Stimulated activated CD4-positive, alpha-beta T cell treated with anti-CD3 and anti-CD28 coated beads, Interleukin-1b, Interleukin-23, amount 100 ng/mL, for 48 hours (primary cell): ENCODE measurements around the gene OR9Q1.
"Not testable (repeated sequence)": the region's sequence is repeated elsewhere in the genome, so short reads cannot be mapped to it uniquely, and the experiment has no call there.

ENCODE experiments used
- DNase-seq: peaks from one replicate; pipeline ENCODE4 v3.0.0-alpha.2; 2020

Gene OR9Q1

DNA sequence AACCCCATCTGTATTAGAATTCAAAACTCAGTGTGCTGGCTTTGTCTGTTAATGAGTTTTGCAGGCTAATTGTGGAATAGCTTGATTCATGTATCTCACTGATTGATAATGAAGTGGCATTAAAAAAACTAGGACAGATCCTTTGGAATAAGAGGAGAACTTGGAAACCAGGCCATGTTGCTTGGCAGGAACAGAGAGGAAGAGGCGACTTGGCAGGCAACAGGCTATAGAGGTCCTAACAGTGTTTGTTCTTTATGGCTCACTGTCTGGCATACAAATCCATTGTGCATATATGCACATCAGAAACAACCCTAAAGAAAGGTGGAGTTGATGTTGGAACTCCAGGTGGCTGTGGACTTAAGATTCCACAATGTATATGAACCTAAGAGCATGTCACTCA lies 119.1 kb downstream of the OR9Q1 start:
- DNase-seq, result no peak

DNA sequence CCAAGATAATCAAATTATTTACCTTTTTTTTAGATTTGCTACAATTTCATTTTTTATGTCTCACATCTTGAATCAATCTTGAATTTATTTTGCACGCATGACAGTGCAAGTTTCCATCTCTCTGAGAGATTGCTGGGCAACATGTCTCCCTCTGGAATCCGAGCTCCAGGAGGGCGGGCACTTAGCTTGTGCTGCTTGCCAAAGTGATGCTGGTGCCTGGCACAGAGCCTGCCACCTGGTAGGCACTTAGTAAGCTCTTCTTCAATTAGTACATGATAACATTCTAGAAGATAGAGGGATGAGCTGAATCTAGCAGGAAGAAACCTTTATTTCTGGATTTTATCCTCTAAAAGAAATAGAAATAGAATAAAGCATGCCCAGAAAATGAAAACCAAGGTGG lies 129.1 kb downstream of the OR9Q1 start:
- DNase-seq, result no peak

DNA sequence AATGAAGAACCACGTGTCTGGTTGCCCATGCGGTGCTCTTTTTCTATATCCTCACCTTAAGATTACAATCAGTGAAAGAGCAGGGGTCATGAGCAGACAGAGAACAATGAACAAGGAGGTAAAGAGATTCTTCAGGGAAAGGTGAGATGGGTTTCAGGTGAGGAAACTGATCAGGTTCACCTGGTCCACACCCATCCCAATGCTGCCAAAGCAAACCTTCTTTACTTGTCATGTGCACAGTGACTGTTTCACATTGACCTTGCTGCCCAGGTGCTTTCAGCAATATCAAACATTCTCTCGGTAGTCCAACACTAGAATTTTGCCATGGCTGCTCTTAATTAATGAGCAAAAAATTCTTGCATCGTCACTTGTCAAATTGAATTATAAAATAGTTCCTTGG lies 140.7 kb downstream of the OR9Q1 start:
- DNase-seq, result no peak

DNA sequence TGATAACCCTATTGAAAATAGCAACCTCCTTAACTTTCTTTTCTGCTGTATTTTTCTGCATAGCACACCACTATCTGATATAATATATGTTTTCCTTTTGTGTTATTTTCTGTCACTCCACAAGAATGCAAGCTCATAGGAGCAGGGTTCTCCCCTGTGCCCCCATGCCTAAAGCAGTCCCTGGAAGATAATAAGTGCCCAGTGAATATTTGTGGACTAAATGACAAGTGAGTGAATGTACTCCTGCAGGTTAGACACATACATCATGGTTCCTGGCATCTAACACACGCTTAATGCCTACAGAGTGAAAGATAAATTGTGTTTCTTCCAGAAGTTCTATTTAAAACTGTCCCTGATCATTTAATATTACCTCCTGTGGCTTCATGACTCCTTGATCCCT lies 141.3 kb downstream of the OR9Q1 start:
- no peak for DNase-seq

DNA sequence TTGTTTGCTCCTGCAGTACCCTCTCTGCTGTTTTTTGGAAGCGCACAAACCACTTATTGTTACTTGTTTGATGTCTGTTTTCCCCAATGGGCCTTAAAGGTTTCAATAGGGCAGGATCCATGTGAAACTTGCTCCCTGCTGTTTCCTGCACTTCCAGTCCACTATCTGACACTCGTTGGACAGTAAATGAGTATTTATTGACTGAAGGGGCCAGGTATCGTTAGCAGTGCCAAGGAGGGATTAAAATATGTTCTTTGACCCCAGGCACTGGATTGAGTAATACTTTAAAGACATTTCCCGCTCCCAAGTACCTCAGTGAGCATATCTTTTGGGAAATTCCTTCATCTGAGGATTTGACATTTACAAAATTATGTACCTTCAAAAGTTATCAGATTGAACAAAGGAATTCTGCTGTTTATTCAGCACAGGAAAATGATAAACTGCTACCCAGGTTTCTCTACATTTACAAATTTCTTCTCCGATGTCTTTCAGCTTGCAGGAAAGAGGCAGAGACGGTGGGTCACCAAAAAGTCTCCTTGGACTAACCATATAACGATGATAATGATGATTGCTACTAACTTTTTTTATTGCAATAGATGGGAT lies 141.9 kb downstream of the OR9Q1 start:
- DNase-seq, result no peak

DNA sequence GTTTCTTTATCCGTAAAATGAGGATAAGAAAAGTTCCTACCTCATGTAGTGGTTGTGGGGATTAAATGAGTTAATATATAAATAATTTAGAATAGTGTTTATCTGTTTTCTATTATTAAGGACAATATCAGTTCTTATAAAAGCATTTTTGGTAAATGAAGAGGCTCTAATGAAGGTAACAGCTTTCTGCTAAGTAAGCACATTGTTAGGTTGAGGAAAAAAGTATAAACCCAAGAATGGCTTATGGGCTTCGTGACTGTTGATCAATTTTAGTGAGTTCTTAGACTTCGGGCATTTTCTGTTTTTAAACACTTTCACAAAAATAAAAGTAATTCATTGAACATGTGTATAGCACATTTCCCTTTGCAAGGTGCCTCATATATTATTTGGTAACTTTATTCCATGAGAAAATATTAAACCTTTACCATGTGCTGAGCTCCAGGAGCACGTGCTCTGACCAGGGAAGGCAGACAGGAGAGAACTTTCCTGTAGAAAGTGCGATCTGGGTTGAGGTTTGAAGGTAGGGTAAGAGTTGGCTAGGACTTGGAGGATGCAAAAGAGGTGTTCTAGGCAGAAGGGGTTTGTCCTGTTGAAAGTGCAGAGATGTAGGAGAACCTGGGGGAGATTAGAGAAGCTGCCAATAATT lies 153.9 kb downstream of the OR9Q1 start:
- DNase-seq, result no peak

DNA sequence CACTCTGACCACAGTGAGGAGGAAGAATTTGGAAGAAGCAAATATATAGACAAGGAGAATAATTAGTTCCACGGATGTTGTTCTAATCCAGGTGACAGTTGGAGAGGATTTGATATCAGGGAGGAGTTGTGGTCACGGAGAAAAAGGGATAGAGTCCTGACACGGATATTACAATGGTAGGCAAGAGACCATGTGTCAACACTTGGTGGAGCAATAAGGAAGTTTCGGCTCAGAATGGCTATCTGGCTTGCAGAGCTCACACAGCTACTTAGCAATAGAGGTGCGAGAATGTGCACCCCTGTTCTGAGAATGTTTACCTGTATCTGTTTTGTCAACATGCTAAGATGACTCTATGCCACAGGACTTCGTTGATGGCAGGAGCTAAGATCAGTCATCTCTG lies 154.8 kb downstream of the OR9Q1 start:
- DNase-seq, result no peak

DNA sequence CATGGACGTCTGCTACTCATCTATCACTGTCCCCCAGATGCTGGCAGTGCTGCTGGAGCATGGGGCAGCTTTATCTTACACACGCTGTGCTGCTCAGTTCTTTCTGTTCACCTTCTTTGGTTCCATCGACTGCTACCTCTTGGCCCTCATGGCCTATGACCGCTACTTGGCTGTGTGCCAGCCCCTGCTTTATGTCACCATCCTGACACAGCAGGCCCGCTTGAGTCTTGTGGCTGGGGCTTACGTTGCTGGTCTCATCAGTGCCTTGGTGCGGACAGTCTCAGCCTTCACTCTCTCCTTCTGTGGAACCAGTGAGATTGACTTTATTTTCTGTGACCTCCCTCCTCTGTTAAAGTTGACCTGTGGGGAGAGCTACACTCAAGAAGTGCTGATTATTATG lies 156.0 kb downstream of the OR9Q1 start:
- no peak for DNase-seq

DNA sequence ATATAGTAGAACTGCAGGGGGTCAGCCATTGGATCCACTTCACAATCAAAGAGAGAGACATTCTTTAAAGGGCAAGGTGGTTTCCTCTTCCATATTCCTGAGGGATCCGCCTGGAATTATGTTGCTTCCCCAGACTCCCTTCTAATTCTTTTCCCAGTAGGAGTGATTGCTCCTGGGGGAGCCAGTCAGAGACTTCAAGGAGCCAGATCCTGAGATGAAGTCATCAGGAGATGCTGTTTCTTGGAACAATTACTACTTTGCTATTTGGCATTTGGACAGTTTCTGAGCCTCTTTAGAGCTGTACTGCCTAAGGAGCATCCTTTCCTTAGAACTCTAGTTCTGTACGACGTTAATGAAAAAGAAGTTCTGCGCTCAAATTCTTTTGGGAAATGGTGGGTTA lies 163.3 kb downstream of the OR9Q1 start:
- DNase-seq, result no peak

DNA sequence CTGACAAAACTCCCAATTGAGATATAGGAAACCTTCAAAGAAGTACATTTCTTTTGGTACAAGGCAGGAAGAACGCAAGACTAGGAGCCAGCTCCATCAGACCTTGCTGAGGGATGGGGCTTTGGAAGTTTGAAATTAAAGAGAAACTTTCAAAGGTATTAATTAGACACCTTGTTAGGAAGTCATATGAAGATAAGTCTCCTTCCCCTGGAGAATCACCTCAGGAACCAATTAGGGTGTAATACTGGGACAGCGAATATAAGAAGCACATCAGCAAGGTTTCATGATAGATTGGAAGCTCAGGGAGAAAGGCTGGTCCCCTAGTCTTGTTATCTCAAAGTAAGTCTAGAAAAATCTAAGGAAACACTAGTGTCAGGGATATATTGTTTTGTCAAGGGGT lies 165.1 kb downstream of the OR9Q1 start, which contains the start of gene OR9Q2:
OR9Q2 (plus strand) TSS at position 301 of the 400 bp plus-strand sequence. CDS start 1,421 bp downstream, outside the sequence.
- no peak for DNase-seq

DNA sequence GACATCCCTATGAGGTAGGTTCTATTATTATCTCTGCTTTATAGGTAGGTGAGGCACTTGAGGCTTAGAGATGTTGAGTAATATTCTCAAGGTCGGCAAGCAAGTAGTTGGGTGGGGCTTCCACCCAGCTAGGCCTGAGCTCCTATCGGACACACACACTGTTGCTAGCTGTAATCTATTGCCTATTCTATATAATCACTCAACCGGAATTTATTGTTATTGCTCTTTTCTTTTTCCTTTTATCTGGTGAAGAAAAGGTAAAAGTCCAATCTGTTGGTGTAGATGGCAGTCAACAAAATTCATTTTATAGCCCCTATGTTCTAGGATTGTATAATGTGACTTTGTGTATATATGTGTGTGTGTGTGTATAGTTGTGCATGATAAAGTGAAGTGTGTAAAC lies 168.5 kb downstream of the OR9Q1 start:
- no peak for DNase-seq

DNA sequence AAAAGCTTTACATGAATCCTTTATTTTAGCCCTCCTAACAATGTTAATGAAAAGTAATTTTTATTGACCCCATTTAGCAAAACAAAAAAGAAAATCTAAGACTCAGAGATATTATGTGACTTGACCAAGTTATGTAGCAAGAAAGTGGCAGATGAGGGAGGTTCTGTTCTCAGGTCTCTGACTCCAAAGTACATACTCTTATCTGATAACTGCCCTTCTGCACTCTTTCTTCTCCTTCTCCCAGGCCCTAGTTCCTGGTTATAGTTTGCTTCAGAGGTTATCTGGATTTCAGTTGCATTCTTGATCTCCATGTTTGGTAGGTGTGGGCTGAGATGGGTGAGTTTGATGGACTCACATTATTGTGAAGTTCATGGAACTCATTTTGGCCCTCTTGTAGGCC lies 169.7 kb downstream of the OR9Q1 start:
- DNase-seq, result no peak

DNA sequence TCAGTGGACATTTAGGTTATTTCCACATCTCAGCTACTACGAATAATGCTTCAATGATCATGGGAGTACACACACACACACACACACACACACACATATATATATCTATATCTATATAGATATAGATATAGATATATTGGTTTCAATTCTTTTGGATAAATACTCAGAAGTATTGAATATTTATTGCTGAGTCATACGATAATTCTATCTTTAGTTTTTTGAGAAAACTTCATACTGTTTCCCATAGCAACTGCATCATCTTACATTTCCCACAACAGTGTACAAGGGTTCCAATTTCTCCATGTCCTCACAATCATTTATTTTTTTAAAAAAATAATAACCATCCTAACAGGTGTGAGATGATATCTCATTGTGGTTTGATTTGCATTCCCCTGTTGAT lies 172.3 kb downstream of the OR9Q1 start:
- DNase-seq, result no peak

DNA sequence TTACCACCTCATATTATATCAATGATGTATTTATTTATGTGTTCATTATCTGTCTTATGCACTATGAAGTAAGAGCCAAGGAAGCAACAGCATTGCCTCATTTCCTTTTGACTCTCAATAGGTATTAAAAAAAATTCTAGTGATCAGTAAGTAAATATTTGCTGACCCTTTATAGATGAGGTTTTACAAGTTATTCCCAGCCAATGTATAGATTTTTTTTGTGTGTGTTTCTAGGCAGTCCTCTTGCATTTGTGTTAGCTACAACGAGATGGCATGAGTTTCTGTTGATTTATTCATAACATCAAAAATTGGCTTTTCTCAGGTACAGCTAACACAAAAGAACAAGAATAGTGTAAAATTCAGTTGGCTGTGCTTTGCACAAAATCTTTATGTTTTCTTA lies 175.6 kb downstream of the OR9Q1 start:
- DNase-seq, result no peak

DNA sequence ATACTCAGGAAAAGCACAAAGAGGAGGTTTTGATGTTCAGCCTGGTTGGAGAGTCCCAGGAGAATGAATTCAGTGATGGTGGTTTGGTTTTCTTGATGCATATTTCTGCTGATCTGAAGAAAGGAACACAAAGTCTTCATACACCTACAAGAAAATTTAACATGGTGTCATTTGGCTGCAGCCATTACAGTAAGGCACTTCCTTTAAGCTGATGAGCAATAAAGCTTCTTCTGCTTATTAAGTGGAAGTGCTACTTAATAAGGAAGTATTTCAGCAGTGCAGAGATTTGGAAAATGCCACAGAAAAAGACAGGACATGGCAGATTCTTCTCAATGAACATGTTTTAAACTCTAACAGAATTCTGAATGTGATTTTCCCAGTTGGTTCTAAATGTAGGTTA lies 180.4 kb downstream of the OR9Q1 start, which contains the start of gene OR1S2:
OR1S2 (minus strand) TSS at position 101 of the 400 bp plus-strand sequence; CDS start at position 101, 0 bp downstream.
- no peak for DNase-seq

DNA sequence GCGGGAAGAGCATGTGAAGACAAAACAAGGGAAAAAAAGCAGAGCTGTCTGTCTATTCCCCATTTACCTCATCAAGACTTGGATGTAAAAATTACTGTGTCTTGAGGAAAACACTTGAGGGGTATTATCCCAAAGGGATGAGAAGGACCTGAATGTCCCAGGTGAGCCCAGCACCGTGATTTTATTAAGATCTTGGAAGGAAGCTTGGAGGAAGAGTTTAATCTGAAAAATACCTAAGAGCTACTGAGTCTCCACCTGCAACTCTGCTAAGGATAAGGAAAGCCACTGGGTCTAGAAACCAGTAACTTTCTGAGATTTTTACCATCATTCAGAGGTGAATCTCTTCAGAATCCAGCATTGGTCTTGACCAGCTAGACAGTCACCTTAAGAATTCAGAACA lies 188.7 kb downstream of the OR9Q1 start, which contains the start of gene OR1S1:
OR1S1 (plus strand) TSS at position 301 of the 400 bp plus-strand sequence.
- not testable (repeated sequence) for DNase-seq

DNA sequence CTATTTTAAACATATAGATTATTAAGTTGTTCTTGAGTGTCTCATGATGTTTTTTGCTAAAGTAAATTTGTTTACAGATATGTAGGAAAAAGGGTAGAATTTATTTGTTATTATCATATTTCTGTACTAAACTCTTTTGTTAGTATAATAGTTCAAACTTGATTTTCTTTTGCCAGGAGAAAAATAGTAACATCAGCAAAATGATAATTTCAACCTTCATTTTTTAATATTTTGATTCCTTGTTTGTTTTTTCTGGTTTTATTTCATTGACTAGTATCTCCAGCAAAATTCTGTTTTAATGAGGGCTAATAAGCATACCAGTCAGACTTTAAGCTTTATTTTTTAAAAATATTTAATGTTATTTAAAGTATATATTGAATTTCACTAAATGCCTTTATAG lies 192.8 kb downstream of the OR9Q1 start:
- DNase-seq, result no peak

DNA sequence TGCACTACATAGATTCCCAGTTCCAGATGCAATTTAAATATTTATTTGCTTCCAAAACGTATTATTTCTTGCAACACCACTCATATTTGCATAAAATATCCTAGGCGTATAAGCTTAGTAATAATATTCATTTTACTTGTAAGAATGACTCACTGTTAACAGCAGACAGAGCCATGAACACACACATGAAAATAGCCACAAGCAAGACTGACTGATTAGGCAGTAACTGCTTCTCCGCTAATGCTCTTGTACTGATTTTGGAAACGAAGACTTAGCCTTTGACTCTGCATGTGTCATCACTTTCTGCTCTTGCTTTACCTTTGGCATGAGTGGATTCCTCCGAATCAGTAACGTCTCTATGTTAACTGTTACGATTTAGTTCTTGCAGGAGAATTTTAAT lies 199.0 kb downstream of the OR9Q1 start:
- DNase-seq, result no peak

DNA sequence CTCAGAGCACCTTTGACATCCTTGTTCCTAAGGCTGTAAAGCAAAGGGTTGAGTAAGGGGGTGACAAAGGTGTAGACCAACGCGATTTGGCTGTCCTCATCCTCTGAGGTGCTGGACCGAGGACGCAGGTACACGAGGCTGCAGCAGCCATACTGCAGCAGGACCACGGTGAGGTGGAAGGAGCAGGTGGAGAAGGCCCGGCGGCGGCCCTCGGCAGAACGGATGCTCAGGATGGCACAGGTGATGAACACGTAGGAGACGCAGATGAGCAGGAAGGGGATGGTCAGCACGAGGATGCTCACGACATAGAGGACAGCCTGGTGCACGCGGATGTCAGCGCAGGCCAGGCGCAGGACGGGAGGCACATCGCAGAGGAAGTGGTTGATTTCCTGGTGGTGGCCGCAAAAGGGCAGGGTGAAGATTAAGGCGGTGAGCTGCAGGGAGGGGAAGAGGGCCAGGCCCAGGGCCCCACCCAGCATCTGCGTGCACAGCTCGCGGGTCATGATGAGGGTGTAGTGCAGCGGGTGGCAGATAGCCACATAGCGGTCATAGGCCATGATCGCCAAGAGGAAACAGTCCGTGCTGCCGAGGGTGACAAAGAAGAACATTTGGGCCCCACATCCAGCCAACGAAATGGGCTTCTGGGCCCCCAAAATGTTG lies 204.4 kb downstream of the OR9Q1 start:
- no peak for DNase-seq
